HG03103 (cell line): Measurements from ENCODE around the gene RBSN.

Experiments used
- ATAC-seq: cut with Tn5 transposase; IDR thresholded peaks from one replicate; pipeline ENCODE4 v1.9.1; 2021; ENCODE audit warnings: low read depth; ENCODE audit not compliant: unreplicated experiment

Gene RBSN

DNA sequence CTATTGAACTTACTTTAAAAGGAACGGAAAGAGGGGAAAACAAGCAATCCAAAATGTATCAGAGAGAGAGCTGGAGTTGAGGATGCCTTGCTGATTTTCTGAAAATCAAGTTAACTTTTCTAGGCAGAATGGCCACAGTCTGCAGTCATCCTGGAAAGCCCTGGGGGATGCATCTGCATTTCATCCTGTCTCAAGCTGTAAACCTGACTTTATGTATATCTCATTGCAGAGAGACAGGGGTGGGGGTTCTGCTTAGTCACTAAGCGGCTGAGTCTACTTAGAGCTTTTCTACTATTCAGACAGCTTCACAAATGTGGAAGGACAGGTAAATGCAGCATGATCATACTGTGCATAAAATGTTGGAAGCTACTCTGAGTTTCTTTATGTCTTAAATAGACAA lies 75.2 kb downstream of the RBSN start:
- no peak for ATAC-seq

DNA sequence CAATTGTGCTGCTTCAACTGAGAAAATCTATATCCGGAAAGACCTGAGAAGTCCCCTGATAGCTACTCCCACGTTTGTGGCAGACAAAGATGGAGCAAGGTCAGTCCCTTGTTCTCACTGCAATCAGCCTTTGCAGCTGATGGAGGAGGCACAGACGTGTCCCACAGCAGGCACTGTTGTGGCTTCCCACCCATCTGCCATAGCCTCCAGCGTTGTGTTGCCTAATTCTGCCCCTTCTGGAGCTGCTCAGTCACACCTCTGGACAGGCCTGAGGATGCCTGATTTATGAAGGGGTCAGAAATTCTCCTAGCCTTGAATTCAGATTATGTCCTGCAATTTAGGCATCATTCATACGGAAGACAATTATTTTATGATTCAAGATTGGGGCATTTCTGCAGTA lies 75.7 kb downstream of the RBSN start:
- no peak for ATAC-seq
